ENCODE measurements around the gene RHPN2.
"Not testable (repeated sequence)": the region's sequence is repeated elsewhere in the genome, so short reads cannot be mapped to it uniquely, and the experiment has no call there.

RHPN2 gene

GRCh38 chr19:33029746-33030303, 34.9 kb downstream of the RHPN2 start:
- no peak overlapping the region for H3K4me3 ChIP-seq (replicated peaks; ENCODE audit: insufficient read depth, low read length)
- no peak overlapping the region for H3K27ac ChIP-seq (replicated peaks)
- DNase-seq (ENCODE audit: low read depth in 1 of 2, low spot score in 1 of 2) = no peak
- no peaks in the 10 kb centered on the region for H3K27me3 ChIP-seq (ENCODE audit: insufficient read depth, poor library complexity, severe bottlenecking)
- TF ChIP-seq REST (IDR thresholded peaks at IDR 0.05; ENCODE audit: insufficient replicate concordance, low read depth) = no peak

- H3K27ac ChIP-seq (replicated peaks); H3K4me3 ChIP-seq (replicated peaks; ENCODE audit: insufficient read depth, low read length); DNase-seq (ENCODE audit: low read depth in 1 of 2, low spot score in 1 of 2): not testable (repeated sequence)
These were observed 38.1 kb downstream of the RHPN2 start for GRCh38 chr19:33026602-33027001.

GRCh38 chr19:33025468-33026238, 39.0 kb downstream of the RHPN2 start:
- not testable (repeated sequence) for DNase-seq (ENCODE audit: low read depth in 1 of 2, low spot score in 1 of 2); H3K27me3 ChIP-seq (ENCODE audit: insufficient read depth, poor library complexity, severe bottlenecking); H3K4me3 ChIP-seq (replicated peaks; ENCODE audit: insufficient read depth, low read length); H3K27ac ChIP-seq (replicated peaks)

More at GRCh38 chr19:33026602-33027001, 38.1 kb downstream of the RHPN2 start:
- H3K27me3 ChIP-seq (ENCODE audit: insufficient read depth, poor library complexity, severe bottlenecking) = not testable (repeated sequence)

GRCh38 chr19:33024398-33024797, 40.3 kb downstream of the RHPN2 start:
- Histone ChIP-seq H3K27ac (replicated peaks) (no peak overlapping the region), H3K27me3 (ENCODE audit: insufficient read depth, poor library complexity, severe bottlenecking) (no peaks in the 10 kb centered on the region), H3K4me3 (replicated peaks; ENCODE audit: insufficient read depth, low read length) (no peak overlapping the region)
- TF ChIP-seq REST (IDR thresholded peaks at IDR 0.05; ENCODE audit: insufficient replicate concordance, low read depth) (no peak), GABPA (IDR thresholded peaks at IDR 0.05; ENCODE audit: low read depth) (no peak)
- DNase-seq (ENCODE audit: low read depth in 1 of 2, low spot score in 1 of 2) = no peak

GRCh38 chr19:33022472-33023116, 42.1 kb downstream of the RHPN2 start:
- H3K27me3 ChIP-seq (ENCODE audit: insufficient read depth, poor library complexity, severe bottlenecking) = no peaks in the 10 kb centered on the region
- no peak for DNase-seq (ENCODE audit: low read depth in 1 of 2, low spot score in 1 of 2)
- no peak overlapping the region for H3K4me3 ChIP-seq (replicated peaks; ENCODE audit: insufficient read depth, low read length)
- H3K27ac ChIP-seq (replicated peaks) = no peak overlapping the region
- TF ChIP-seq CTCF (IDR thresholded peaks at IDR 0.05; ENCODE audit: insufficient read depth, low read length) (no peak), REST (IDR thresholded peaks at IDR 0.05; ENCODE audit: insufficient replicate concordance, low read depth) (no peak), GABPA (IDR thresholded peaks at IDR 0.05; ENCODE audit: low read depth) (no peak), SPI1 (IDR thresholded peaks at IDR 0.05; ENCODE audit: borderline replicate concordance, low read depth) (no peak), POLR2AphosphoS5 (IDR thresholded peaks at IDR 0.05; ENCODE audit: low read depth) (no peak)

- not testable (repeated sequence) for DNase-seq (ENCODE audit: low read depth in 1 of 2, low spot score in 1 of 2); H3K27me3 ChIP-seq (ENCODE audit: insufficient read depth, poor library complexity, severe bottlenecking); H3K27ac ChIP-seq (replicated peaks); H3K4me3 ChIP-seq (replicated peaks; ENCODE audit: insufficient read depth, low read length)
These were observed 53.8 kb downstream of the RHPN2 start for GRCh38 chr19:33010891-33011290.
